Thyroid gland (tissue), 4 donors: Measurements from ENCODE around the gene RABIF.

Experiments
- CTCF ChIP-seq, 6 experiments: fragments of 200-600 bp in 3 of 6; fragments of 450-650 bp in 3 of 6; sonication (generic) in 3 of 6; IDR thresholded peaks; one replicate each; pipeline ENCODE4 v1.5.1; 2016 to 2019; ENCODE audit warnings: antibody characterized with exemption in 6 of 6, mild to moderate bottlenecking in 2 of 6, inconsistent platforms in 1 of 6, moderate library complexity in 1 of 6
- POLR2A ChIP-seq, 2 donors: fragments of 450-650 bp; IDR thresholded peaks; one replicate each; pipeline ENCODE4 v1.6.1; 2017; ENCODE audit warnings: antibody characterized with exemption in 2 of 2, mild to moderate bottlenecking in 2 of 2, moderate library complexity in 1 of 2

DNA sequence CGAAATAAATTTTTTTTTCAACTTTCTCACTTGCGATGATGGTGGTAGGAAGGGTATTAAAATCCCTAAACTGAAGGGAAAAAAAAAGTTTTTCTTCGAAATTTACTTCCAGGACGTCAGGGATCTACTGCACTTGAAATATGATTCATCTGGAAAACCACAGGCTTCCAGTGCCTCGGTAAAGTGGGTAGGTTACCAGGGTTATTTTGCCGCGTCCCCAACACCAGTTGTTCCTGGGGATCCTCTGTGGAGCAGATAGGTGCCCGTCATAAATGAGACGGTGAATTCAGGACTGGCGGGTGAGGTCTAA, 773 bp downstream of the RABIF start:
- no peak for TF ChIP-seq CTCF (IDR thresholded peaks at IDR 0.05)
- TF ChIP-seq POLR2A (IDR thresholded peaks at IDR 0.05) = no peak
